ENCODE measurements around the gene MRPL51.
"Not testable (repeated sequence)": the region's sequence is repeated elsewhere in the genome, so short reads cannot be mapped to it uniquely, and the experiment has no call there.

The MRPL51 gene

GRCh38 chr12:6477601-6478377, 15.3 kb downstream of the MRPL51 start:
- DNase-seq = not testable (repeated sequence)

- no peak for DNase-seq
These were observed 16.6 kb downstream of the MRPL51 start for GRCh38 chr12:6476489-6476888.

- not testable (repeated sequence) for DNase-seq
These were observed 17.7 kb downstream of the MRPL51 start for GRCh38 chr12:6475233-6475975.

GRCh38 chr12:6472491-6472890, 20.6 kb downstream of the MRPL51 start:
- no peak for DNase-seq

- no peak for DNase-seq
These were observed 21.1 kb downstream of the MRPL51 start for GRCh38 chr12:6471989-6472360.

- DNase-seq = peak; percentile 99
These were observed 22.5 kb downstream of the MRPL51 start, which contains the start of gene VAMP1 for GRCh38 chr12:6470375-6471163. VAMP1 (minus strand) TSS chr12:6470677; CDS start chr12:6470531, 146 bp downstream.

GRCh38 chr12:6469609-6470374, 23.3 kb downstream of the MRPL51 start:
- no peak for DNase-seq

GRCh38 chr12:6469092-6469491, 24.0 kb downstream of the MRPL51 start:
- no peak for DNase-seq

- no peak for DNase-seq
These were observed 24.8 kb downstream of the MRPL51 start for GRCh38 chr12:6468283-6468575.

- not testable (repeated sequence) for DNase-seq
These were observed 25.3 kb downstream of the MRPL51 start for GRCh38 chr12:6467571-6468282.

- DNase-seq = not testable (repeated sequence)
These were observed 26.3 kb downstream of the MRPL51 start for GRCh38 chr12:6466751-6467150.

- no peak for DNase-seq
These were observed 26.9 kb downstream of the MRPL51 start for GRCh38 chr12:6466184-6466573.

GRCh38 chr12:6465467-6466183, 27.4 kb downstream of the MRPL51 start:
- DNase-seq = peak; percentile 41

- DNase-seq = no peak
These were observed 28.5 kb downstream of the MRPL51 start for GRCh38 chr12:6464531-6464930.

- DNase-seq = no peak
These were observed 29.2 kb downstream of the MRPL51 start for GRCh38 chr12:6463858-6464257.

GRCh38 chr12:6463216-6463615, 29.8 kb downstream of the MRPL51 start:
- no peak for DNase-seq

GRCh38 chr12:6462234-6462995, 30.6 kb downstream of the MRPL51 start:
- DNase-seq = no peak

- no peak for DNase-seq
These were observed 31.4 kb downstream of the MRPL51 start for GRCh38 chr12:6461401-6462233.

GRCh38 chr12:6460751-6461371, 32.2 kb downstream of the MRPL51 start:
- no peak for DNase-seq
